H1 (cell line): ENCODE measurements around the gene SPCS1. TPM values are rescaled to one million over a fixed set of nuclear protein-coding genes. Genes with fewer than 3 reads are reported as not detected.

Experiments
- CTCF ChIA-PET: fragments of 300-600 bp; sonication (Branson Sonifier 250); formaldehyde crosslinking; loops from one replicate; lab custom pipeline; 2021; ENCODE audit not compliant: partially characterized antibody; lab: Charles Lee
- POLR2A ChIA-PET: fragments of 300-600 bp; sonication (Branson Sonifier 250); formaldehyde crosslinking; loops from one replicate; lab custom pipeline; 2021; ENCODE audit warnings: inconsistent platforms; ENCODE audit not compliant: partially characterized antibody; lab: Charles Lee
- DNase-seq, 2 experiments: peaks; one replicate each; pipeline versions ENCODE4 v3.0.0 to v3.0.0-alpha.2; 2010 to 2022; ENCODE audit warnings: low spot score in 2 of 2, low read depth in 1 of 2, mixed read lengths in 1 of 2
- FAIRE-seq: peaks from 2 replicates; lab custom pipeline; 2011; peaks lifted over from hg19 to GRCh38; lab: Jason Lieb, UNC
- H2AFZ ChIP-seq: 2 replicates; pipeline ENCODE4 v1.8.1; 2012; ENCODE audit warnings: low read length, inconsistent platforms
- H2AK5ac ChIP-seq: 2 replicates; pipeline ENCODE4 v1.6.1; 2013; ENCODE audit warnings: low read depth, low read length
- H2BK120ac ChIP-seq: replicated peaks from 2 replicates; pipeline ENCODE3; 2013; ENCODE audit warnings: low read depth, low read length, inconsistent platforms
- H2BK12ac ChIP-seq: 2 replicates; pipeline ENCODE4 v1.6.1; 2013; ENCODE audit warnings: low read depth, low read length
- H2BK15ac ChIP-seq: 2 replicates; pipeline ENCODE4 v1.6.1; 2013; ENCODE audit warnings: low read length
- H2BK20ac ChIP-seq: 2 replicates; pipeline ENCODE4 v1.6.1; 2013; ENCODE audit warnings: low read length
- H2BK5ac ChIP-seq: 2 replicates; pipeline ENCODE4 v1.6.1; 2013; ENCODE audit warnings: low read depth, low read length
- H3K14ac ChIP-seq: 2 replicates; pipeline ENCODE4 v1.6.1; 2013; ENCODE audit warnings: inconsistent platforms; ENCODE audit not compliant: insufficient read length
- H3K18ac ChIP-seq: 2 replicates; pipeline ENCODE4 v1.6.1; 2013; ENCODE audit warnings: low read length; ENCODE audit errors: extremely low read depth
- H3K23ac ChIP-seq: 2 replicates; pipeline ENCODE4 v1.6.1; 2013; ENCODE audit warnings: inconsistent platforms; ENCODE audit not compliant: insufficient read length
- H3K23me2 ChIP-seq: 2 replicates; pipeline ENCODE4 v1.6.1; 2013; ENCODE audit warnings: low read depth, low read length
- H3K27ac ChIP-seq: 2 replicates; pipeline ENCODE4 v1.6.1; 2011; ENCODE audit warnings: low read depth, low read length, inconsistent platforms
- H3K27me3 ChIP-seq, 4 experiments: replicated peaks in 1 of 4; 1 replicate in 1 of 4; 2 replicates in 3 of 4; pipeline versions ENCODE4 v1.6.1 to v1.8.1; 2011 to 2013; ENCODE audit warnings: low read length in 3 of 4, mild to moderate bottlenecking in 3 of 4, inconsistent platforms in 2 of 4, mixed read lengths in 2 of 4, moderate library complexity in 1 of 4; ENCODE audit not compliant: control insufficient read depth in 3 of 4, insufficient read depth in 3 of 4; ENCODE audit errors: extremely low read depth in 1 of 4
- H3K36me3 ChIP-seq, 4 experiments: 2 replicates each; pipeline versions ENCODE4 v1.6.1 to v1.8.1; 2011 to 2013; ENCODE audit warnings: mild to moderate bottlenecking in 4 of 4, low read length in 3 of 4, moderate library complexity in 2 of 4, control low read depth in 1 of 4, inconsistent platforms in 1 of 4; ENCODE audit not compliant: insufficient read depth in 4 of 4, control insufficient read depth in 2 of 4
- H3K4ac ChIP-seq: replicated peaks from 2 replicates; pipeline ENCODE3; 2013; ENCODE audit warnings: low read length, low read depth, mixed read lengths, inconsistent platforms; ENCODE audit not compliant: insufficient read length
- H3K4me1 ChIP-seq, 4 experiments: replicated peaks in 1 of 4; 1 replicate in 1 of 4; 2 replicates in 3 of 4; pipeline versions ENCODE4 v1.6.1 to v1.8.1; 2011 to 2013; ENCODE audit warnings: low read length in 3 of 4, inconsistent platforms in 2 of 4, mixed read lengths in 1 of 4; ENCODE audit not compliant: insufficient read depth in 4 of 4, control insufficient read depth in 3 of 4
- H3K4me2 ChIP-seq, 2 experiments: 2 replicates each; pipeline versions ENCODE4 v1.6.1 to v1.8.1; 2011 to 2013; ENCODE audit warnings: low read depth in 2 of 2, low read length in 2 of 2, control low read depth in 1 of 2, inconsistent platforms in 1 of 2, mild to moderate bottlenecking in 1 of 2; ENCODE audit not compliant: insufficient read depth in 1 of 2
- H3K4me3 ChIP-seq, 4 experiments: fragments of 200-600, 300-600 bp in 1 of 4; sonication (generic), shearing (Covaris generic), sonication (Bioruptor Twin) in 1 of 4; 2 replicates each; pipeline versions ENCODE4 v1.5.1 to v1.8.1; 2011 to 2016; ENCODE audit warnings: low read length in 4 of 4, low read depth in 3 of 4, control low read depth in 2 of 4, inconsistent platforms in 2 of 4, mild to moderate bottlenecking in 2 of 4, mixed read lengths in 1 of 4, moderate library complexity in 1 of 4; ENCODE audit not compliant: insufficient read depth in 2 of 4; ENCODE audit errors: extremely low read depth in 1 of 4
- H3K56ac ChIP-seq: replicated peaks from 2 replicates; pipeline ENCODE3; 2013; ENCODE audit warnings: low read depth, mild to moderate bottlenecking, mixed read lengths, low read length, inconsistent platforms; ENCODE audit not compliant: insufficient read length
- H3K79me1 ChIP-seq: 2 replicates; pipeline ENCODE4 v1.6.1; 2013; ENCODE audit warnings: low read depth, low read length, control low read depth
- H3K79me2 ChIP-seq, 2 experiments: 2 replicates each; pipeline versions ENCODE4 v1.6.1 to v1.8.1; 2012 to 2013; ENCODE audit warnings: low read length in 2 of 2, mild to moderate bottlenecking in 2 of 2, inconsistent platforms in 1 of 2; ENCODE audit not compliant: insufficient read depth in 2 of 2, control insufficient read depth in 1 of 2
- H3K9ac ChIP-seq, 4 experiments: replicated peaks in 1 of 4; 1 replicate in 1 of 4; 2 replicates in 3 of 4; pipeline versions ENCODE4 v1.6.1 to v1.8.1; 2011 to 2013; ENCODE audit warnings: low read depth in 3 of 4, low read length in 3 of 4, control low read depth in 2 of 4, mild to moderate bottlenecking in 2 of 4, moderate library complexity in 2 of 4, inconsistent platforms in 1 of 4; ENCODE audit errors: extremely low read depth in 1 of 4
- H3K9me3 ChIP-seq, 2 experiments: 2 replicates each; pipeline versions ENCODE4 v1.6.1 to v1.8.1; 2012 to 2013; ENCODE audit warnings: mild to moderate bottlenecking in 2 of 2, moderate library complexity in 2 of 2, control low read depth in 1 of 2, inconsistent platforms in 1 of 2, low read depth in 1 of 2, low read length in 1 of 2, mixed read lengths in 1 of 2; ENCODE audit not compliant: insufficient read depth in 2 of 2
- H4K20me1 ChIP-seq, 2 experiments: replicated peaks in 1 of 2; 2 replicates each; pipeline versions ENCODE3 to v1.8.1; 2011 to 2013; ENCODE audit warnings: inconsistent platforms in 2 of 2, low read length in 2 of 2, mild to moderate bottlenecking in 1 of 2; ENCODE audit not compliant: insufficient read depth in 2 of 2, control insufficient read depth in 1 of 2
- H4K5ac ChIP-seq: 2 replicates; pipeline ENCODE4 v1.6.1; 2013; ENCODE audit warnings: low read length, low read depth, mixed read lengths, inconsistent platforms; ENCODE audit not compliant: insufficient read length
- H4K8ac ChIP-seq: 2 replicates; pipeline ENCODE4 v1.8.0; 2013; ENCODE audit warnings: mild to moderate bottlenecking, moderate library complexity, low read length, inconsistent platforms; ENCODE audit not compliant: insufficient read depth; ENCODE audit errors: extremely low read depth
- H4K91ac ChIP-seq: replicated peaks from 2 replicates; pipeline ENCODE3; 2013; ENCODE audit warnings: low read length, mixed read lengths, inconsistent platforms; ENCODE audit not compliant: insufficient read length
- ATF2 ChIP-seq: IDR thresholded peaks from 2 replicates; pipeline ENCODE4 v1.6.1; 2012; ENCODE audit warnings: low read length, inconsistent platforms
- BCL11A ChIP-seq, 2 experiments: IDR thresholded peaks; one replicate each; pipeline ENCODE4 v1.6.1; 2011; ENCODE audit warnings: low read depth in 2 of 2, low read length in 2 of 2, mild to moderate bottlenecking in 2 of 2
- CBX5 ChIP-seq: fragments of 300-800, 300-1000 bp; sonication (generic); IDR thresholded peaks from 2 replicates; pipeline ENCODE4 v1.7.1; 2016; ENCODE audit warnings: antibody characterized with exemption, low read length, low read depth
- SIRT6 ChIP-seq: IDR thresholded peaks from one replicate; pipeline ENCODE4 v1.7.1; 2012; ENCODE audit warnings: low read length, inconsistent platforms
- SIX5 ChIP-seq: IDR thresholded peaks from 2 replicates; pipeline ENCODE4 v1.6.1; 2011; ENCODE audit warnings: mild to moderate bottlenecking, low read depth, low read length
- SP4 ChIP-seq: IDR thresholded peaks from 2 replicates; pipeline ENCODE4 v1.6.1; 2012; ENCODE audit warnings: low read length, inconsistent platforms
- SRF ChIP-seq: IDR thresholded peaks from 2 replicates; pipeline ENCODE4 v1.6.1; 2011; ENCODE audit warnings: mild to moderate bottlenecking, low read depth, low read length, moderate library complexity
- whole genome bisulfite sequencing, 2 experiments: shearing (Covaris generic) in 1 of 2; methylation state at CpG; one replicate each; pipeline versions ENCODE4 v1.1.6 to v1.1.7; 2013 to 2015; ENCODE audit warnings: low lambda C conversion rate in 2 of 2, mixed read lengths in 2 of 2, inconsistent platforms in 1 of 2, low coverage in 1 of 2, missing lambda C conversion rate in 1 of 2; ENCODE audit not compliant: insufficient replicate concordance in 2 of 2, insufficient coverage in 1 of 2, insufficient read length in 1 of 2; ENCODE audit errors: extremely low coverage in 1 of 2, missing lambda C conversion rate in 1 of 2; 5-methylcytosine and 5-hydroxymethylcytosine counted together
- polyA plus RNA-seq, 7 experiments: library from polyadenylated mRNA; depleted of rRNA in 3 of 7; stranded (reverse) in 5 of 7; unstranded in 2 of 7; fragments of >200 nt in 5 of 7; fragments of 200-250 nt in 2 of 7; gene quantifications; 1 replicate in 5 of 7; 2 replicates in 1 of 7; 4 replicates in 1 of 7; pipeline versions ENCODE4 v1.2.1 to v1.2.3, GENCODE V29; 2011 to 2013; ENCODE audit warnings: missing spikeins in 2 of 7, mixed read lengths in 2 of 7
- total RNA-seq: library from RNA; stranded (reverse); fragmentation: NEBNext Ultra II Directional; extraction: Animal tissue kit (Norgen Biotek cat#: 25700); gene quantifications from 2 replicates; pipeline ENCODE4 v1.2.1, GENCODE V29; 2021

Gene SPCS1
- total and polyA plus RNA-seq, 2 of the 8 experiments (the other 6 are each of a cell fraction or from before 2014, with no cell fraction given): 104 to 191 TPM

GRCh38 chr3:52679199-52679538, 26.7 kb upstream of the SPCS1 start:
- no peak overlapping the region for H3K14ac ChIP-seq
- no peak overlapping the region for H2BK12ac ChIP-seq
- no peak overlapping the region for H3K4me2 ChIP-seq
- H3K9me3 ChIP-seq: no peaks in the 10 kb centered on the region
- H3K4me1 ChIP-seq: no peaks in the 10 kb centered on the region
- H3K9ac ChIP-seq: no peak overlapping the region
- FAIRE-seq: no peak
- H4K8ac ChIP-seq: no peak overlapping the region
- DNase-seq: no peak
- H2BK20ac ChIP-seq: no peak overlapping the region
- H3K23ac ChIP-seq: no peak overlapping the region
- H2BK120ac ChIP-seq: no peak overlapping the region
- H4K5ac ChIP-seq: no peak overlapping the region
- ChIA-PET POLR2A (interaction anchor here (0.6 to 1.8 kb wide), 3 partner anchors 11 to 134 kb away, joined by 3 to 11 read pairs (median 3); no protein-coding TSS in a partner anchor), CTCF (no interaction called here)
- no peak overlapping the region for H4K91ac ChIP-seq
- peaks cover 0 to 41% of the 10 kb centered on the region in 2 experiments for H3K79me2 ChIP-seq
- no peak overlapping the region for H2AK5ac ChIP-seq
- H3K27me3 ChIP-seq: no peaks in the 10 kb centered on the region
- H2BK5ac ChIP-seq: no peak overlapping the region
- H3K18ac ChIP-seq: no peak overlapping the region
- no peak overlapping the region for H3K4ac ChIP-seq
- no peak overlapping the region for H3K4me3 ChIP-seq
- no peaks in the 10 kb centered on the region for H3K23me2 ChIP-seq
- H3K36me3 ChIP-seq: peaks cover 14 to 30% (median 22%) of the 10 kb centered on the region in 4 experiments
- no peak overlapping the region for H2AFZ ChIP-seq
- H3K79me1 ChIP-seq: no peaks in the 10 kb centered on the region
- H3K27ac ChIP-seq: no peak overlapping the region
- H3K56ac ChIP-seq: no peak overlapping the region
- WGBS, 2 experiments: 91% methylated on average over 3 of the region's 3 CpGs; no CpG with 5 or more reads in 1 of the 2 experiments
- H2BK15ac ChIP-seq: no peak overlapping the region
- H4K20me1 ChIP-seq: peaks cover 0 to 3% of the 10 kb centered on the region in 2 experiments
- TF ChIP-seq ATF2 (no peak), CBX5 (no peak), SIX5 (no peak), BCL11A (IDR thresholded peaks at IDR 0.05; ENCODE audit: low read depth in 2 of 2, low read length in 2 of 2) (no peak), SP4 (no peak), SRF (no peak), SIRT6 (no peak)
